ENCODE measurements around the gene UNC79. TPM values are rescaled to one million over a fixed set of nuclear protein-coding genes. Genes with fewer than 3 reads are reported as not detected.

UNC79 gene
- polyA plus RNA-seq, 3 donors, result 0.70 to 1.4 (median 0.78) TPM

DNA sequence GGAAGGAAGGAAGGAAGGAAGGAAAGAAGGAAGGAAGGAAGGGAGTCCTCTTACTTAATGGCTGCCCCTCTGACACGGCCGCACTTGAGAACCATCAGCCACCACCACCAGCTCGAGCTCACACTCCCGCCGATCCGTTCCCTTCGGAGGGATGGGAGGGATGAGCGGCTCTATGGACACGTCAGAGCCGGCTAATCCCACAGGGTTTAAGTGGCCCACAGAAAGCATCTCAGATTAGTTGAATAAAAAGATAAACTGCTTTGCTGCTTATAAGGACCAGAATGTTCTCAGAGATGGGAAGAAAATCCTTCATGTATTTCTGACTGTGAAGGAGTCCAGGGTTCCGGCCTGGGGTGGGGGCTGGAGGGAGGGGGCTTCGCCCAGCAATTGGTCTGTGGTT lies 326.5 kb downstream of the UNC79 start:
- no peak for DNase-seq (ENCODE audit: extremely low read depth in 1 of 11, low read depth in 9 of 11, low spot score in 4 of 11)

Other genes with a start within 250 kb of the UNC79 start
- gene MOAP1, start 246.0 kb upstream of the UNC79 start, polyA plus RNA-seq (ENCODE audit: insufficient read length in 3 of 3), result 10 to 100 TPM; 41.2 to 48.6 (median 46.5) TPM
- 10 to 100 TPM; 34.1 to 43.7 (median 35.6) TPM for gene LYSET, start 245.6 kb upstream of the UNC79 start, polyA plus RNA-seq (ENCODE audit: insufficient read length in 3 of 3)
- 10 to 100 TPM; 15.6 to 24.1 (median 18.6) TPM for gene GON7, start 223.9 kb upstream of the UNC79 start, polyA plus RNA-seq (ENCODE audit: insufficient read length in 3 of 3)
- gene UBR7, start 223.7 kb upstream of the UNC79 start, polyA plus RNA-seq (ENCODE audit: insufficient read length in 3 of 3), result 10 to 100 TPM; 30.0 to 38.0 (median 36.5) TPM
- gene BTBD7, start 97.9 kb upstream of the UNC79 start, polyA plus RNA-seq (ENCODE audit: insufficient read length in 3 of 3), result 10 to 100 TPM; 45.9 to 54.7 (median 53.4) TPM
- under 1 TPM; 0.39 to 0.86 (median 0.50) TPM for gene COX8C, start 83.8 kb upstream of the UNC79 start, polyA plus RNA-seq (ENCODE audit: insufficient read length in 3 of 3)

All from renal cortex interstitium (tissue), 11 donors.